Activated CD8-positive, alpha-beta T cell treated with anti-CD3 and anti-CD28 coated beads for 36 hours (primary cell): ENCODE data around the gene MB. TPM values are rescaled to one million over a fixed set of nuclear protein-coding genes. Genes with fewer than 3 reads are reported as not detected.
"Not testable (repeated sequence)": the region's sequence is repeated elsewhere in the genome, so short reads cannot be mapped to it uniquely, and the experiment has no call there.

Experiments used
- ATAC-seq: fragments of 200-7000 bp; cut with Tn5 transposase; one replicate; pipeline ENCODE4 v1.10.0; 2021; ENCODE audit warnings: mild to moderate bottlenecking, moderate library complexity
- CTCF ChIA-PET: fragments of 350-600 bp; sonication (Branson Sonifier 250); formaldehyde crosslinking; loops from one replicate; lab custom pipeline; 2021; ENCODE audit warnings: antibody characterized with exemption; lab: Charles Lee
- POLR2A ChIA-PET: fragments of 350-600 bp; sonication (Branson Sonifier 250); formaldehyde crosslinking; loops from one replicate; lab custom pipeline; 2021; ENCODE audit warnings: antibody characterized with exemption; lab: Charles Lee
- DNase-seq: peaks from one replicate; pipeline ENCODE4 v3.0.0-alpha.2; 2020
- H3K27ac Mint-ChIP-seq: one replicate; pipeline ENCODE4 v1.8.0; 2021; ENCODE audit warnings: mild to moderate bottlenecking, mixed read lengths
- H3K27me3 Mint-ChIP-seq: one replicate; pipeline ENCODE4 v1.8.0; 2021; ENCODE audit warnings: mixed read lengths
- H3K36me3 Mint-ChIP-seq: one replicate; pipeline ENCODE4 v1.8.0; 2021; ENCODE audit warnings: low read depth, mixed read lengths
- H3K4me1 Mint-ChIP-seq: one replicate; pipeline ENCODE4 v1.8.0; 2021; ENCODE audit warnings: low read depth, mixed read lengths
- H3K4me3 Mint-ChIP-seq: one replicate; pipeline ENCODE4 v1.8.0; 2021; ENCODE audit warnings: mild to moderate bottlenecking, moderate library complexity, mixed read lengths
- H3K9me3 Mint-ChIP-seq: one replicate; pipeline ENCODE4 v1.8.0; 2021; ENCODE audit warnings: mixed read lengths
- intact Hi-C: fragments of 100-400 bp; cut with micrococcal nuclease; formaldehyde crosslinking; loops from one replicate; pipeline ENCODE4 v1.10.0; 2022
- total RNA-seq, 2 experiments: library from RNA; stranded (reverse); gene quantifications; one replicate each; pipeline ENCODE4 v1.2.3, GENCODE V29; 2021
- TF ChIP-seq, protein P1 (sequence below): fragments of 200-600 bp; IDR thresholded peaks from one replicate; pipeline ENCODE4 v1.8.0; 2022; ENCODE audit warnings: antibody characterized with exemption, mild to moderate bottlenecking

Gene MB
- total RNA-seq, 2 experiments from 2014 or later: not detected

DNA sequence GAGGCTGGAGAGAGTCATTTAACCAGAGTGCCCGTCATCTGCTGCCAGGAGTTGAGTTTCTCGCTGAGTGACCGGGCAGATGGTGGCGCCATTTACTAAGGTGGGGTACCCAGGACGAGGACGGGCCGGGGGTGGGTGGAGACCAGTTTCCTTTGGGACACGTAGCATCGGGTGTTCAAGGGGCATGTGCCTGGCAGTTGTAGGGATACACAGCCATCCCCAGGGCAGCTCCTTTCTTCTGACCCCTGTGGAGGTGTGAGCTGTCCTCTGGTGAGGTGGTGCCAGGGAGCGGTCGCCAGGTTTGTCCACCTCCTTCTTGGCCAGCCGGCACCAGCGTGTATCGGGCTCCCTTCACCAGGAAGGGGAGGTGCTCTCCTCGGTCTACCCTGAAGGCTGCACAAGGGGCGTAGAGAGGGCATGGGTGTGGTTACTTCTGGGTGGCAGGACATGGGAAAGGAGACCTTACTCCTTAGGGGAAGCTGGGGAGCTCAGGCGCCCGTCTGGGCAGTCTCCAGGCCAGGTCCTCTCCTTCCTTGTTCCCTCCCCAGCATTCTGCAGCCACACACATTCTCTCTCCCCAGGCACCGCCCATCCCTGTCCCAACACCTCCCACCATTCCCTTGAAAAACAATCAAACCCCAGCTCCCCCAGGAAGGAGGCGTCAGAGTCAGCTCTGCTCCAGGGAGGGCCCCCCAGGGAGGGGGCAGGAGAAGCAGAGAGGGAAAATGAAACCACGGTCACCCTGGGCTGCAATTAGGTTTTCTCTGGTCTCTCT lies 10.3 kb upstream of the MB start:
- H3K9me3 Mint-ChIP-seq: peaks cover 5% of the 10 kb centered on the region
- H3K27me3 Mint-ChIP-seq: peaks cover 7% of the 10 kb centered on the region
- intact Hi-C loops: loop anchor here (5.0 to 10.0 kb wide), 3 partner anchors 273 to 497 kb away; no protein-coding TSS in a partner anchor
- peak overlapping the region; percentile 86 for H3K27ac Mint-ChIP-seq
- POLR2A ChIA-PET: interaction anchor here (1.0 to 1.7 kb wide), 4 partner anchors 16 to 438 kb away, joined by 3 to 8 read pairs (median 3); partner anchors contain the start of gene APOL6
- peaks cover 26% of the 10 kb centered on the region for H3K4me1 Mint-ChIP-seq
- H3K4me3 Mint-ChIP-seq: peak overlapping the region; percentile 78
- TF ChIP-seq, protein P1, sequence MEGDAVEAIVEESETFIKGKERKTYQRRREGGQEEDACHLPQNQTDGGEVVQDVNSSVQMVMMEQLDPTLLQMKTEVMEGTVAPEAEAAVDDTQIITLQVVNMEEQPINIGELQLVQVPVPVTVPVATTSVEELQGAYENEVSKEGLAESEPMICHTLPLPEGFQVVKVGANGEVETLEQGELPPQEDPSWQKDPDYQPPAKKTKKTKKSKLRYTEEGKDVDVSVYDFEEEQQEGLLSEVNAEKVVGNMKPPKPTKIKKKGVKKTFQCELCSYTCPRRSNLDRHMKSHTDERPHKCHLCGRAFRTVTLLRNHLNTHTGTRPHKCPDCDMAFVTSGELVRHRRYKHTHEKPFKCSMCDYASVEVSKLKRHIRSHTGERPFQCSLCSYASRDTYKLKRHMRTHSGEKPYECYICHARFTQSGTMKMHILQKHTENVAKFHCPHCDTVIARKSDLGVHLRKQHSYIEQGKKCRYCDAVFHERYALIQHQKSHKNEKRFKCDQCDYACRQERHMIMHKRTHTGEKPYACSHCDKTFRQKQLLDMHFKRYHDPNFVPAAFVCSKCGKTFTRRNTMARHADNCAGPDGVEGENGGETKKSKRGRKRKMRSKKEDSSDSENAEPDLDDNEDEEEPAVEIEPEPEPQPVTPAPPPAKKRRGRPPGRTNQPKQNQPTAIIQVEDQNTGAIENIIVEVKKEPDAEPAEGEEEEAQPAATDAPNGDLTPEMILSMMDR: peak; percentile 58
- CTCF ChIA-PET: interaction anchor here (0.6 to 2.1 kb wide), 25 partner anchors 11 to 506 kb away, joined by 3 to 10 read pairs (median 4); partner anchors contain the start of gene APOL6
- H3K36me3 Mint-ChIP-seq: no peaks in the 10 kb centered on the region
- ATAC-seq: peak; percentile 69
- peak; percentile 87 for DNase-seq

DNA sequence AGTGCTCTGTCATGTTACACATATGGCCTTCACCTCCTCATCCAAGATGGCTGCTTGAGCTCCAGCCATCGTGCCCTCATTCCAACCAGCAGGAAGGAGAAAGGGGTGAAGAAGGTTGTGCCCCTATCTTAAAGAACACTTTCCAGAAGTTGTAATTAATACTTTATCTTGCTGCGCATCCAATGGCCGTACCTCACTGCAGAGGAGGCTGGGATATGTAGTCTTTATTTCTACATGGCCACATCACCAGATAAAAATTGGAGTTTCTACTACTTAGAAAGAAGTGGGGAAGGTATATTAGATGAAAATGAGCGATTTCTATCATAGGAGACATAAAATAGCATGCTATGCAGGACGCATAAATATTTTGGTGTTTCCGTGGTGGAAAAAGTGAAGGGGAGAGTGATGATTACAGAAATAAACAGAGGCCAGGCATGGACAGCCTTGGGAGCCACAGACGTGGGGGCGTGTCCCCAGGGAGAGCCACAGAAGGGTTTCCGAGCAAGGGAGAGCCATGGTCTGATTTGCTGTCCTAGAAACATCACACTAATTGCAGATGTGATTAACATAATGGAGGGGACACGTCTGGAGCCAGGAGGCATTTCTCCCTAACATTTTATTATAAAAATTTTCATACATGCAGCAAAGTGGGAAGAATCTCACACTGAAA lies 8.8 kb upstream of the MB start:
- Mint-ChIP-seq H3K4me1 (peaks cover 26% of the 10 kb centered on the region), H3K9me3 (peaks cover 5% of the 10 kb centered on the region), H3K36me3 (no peaks in the 10 kb centered on the region), H3K27ac (no peak overlapping the region), H3K27me3 (peaks cover 7% of the 10 kb centered on the region), H3K4me3 (no peak overlapping the region)
- DNase-seq: no peak
- CTCF ChIA-PET: interaction anchor here (1.2 to 2.0 kb wide), 3 partner anchors 59 to 440 kb away, joined by 3 to 11 read pairs (median 3); no protein-coding TSS in a partner anchor
- no peak for ATAC-seq
- intact Hi-C loops: loop anchor here (5.0 to 10.0 kb wide), 3 partner anchors 271 to 499 kb away; no protein-coding TSS in a partner anchor
- POLR2A ChIA-PET: no interaction called here
- TF ChIP-seq, protein P1: no peak

DNA sequence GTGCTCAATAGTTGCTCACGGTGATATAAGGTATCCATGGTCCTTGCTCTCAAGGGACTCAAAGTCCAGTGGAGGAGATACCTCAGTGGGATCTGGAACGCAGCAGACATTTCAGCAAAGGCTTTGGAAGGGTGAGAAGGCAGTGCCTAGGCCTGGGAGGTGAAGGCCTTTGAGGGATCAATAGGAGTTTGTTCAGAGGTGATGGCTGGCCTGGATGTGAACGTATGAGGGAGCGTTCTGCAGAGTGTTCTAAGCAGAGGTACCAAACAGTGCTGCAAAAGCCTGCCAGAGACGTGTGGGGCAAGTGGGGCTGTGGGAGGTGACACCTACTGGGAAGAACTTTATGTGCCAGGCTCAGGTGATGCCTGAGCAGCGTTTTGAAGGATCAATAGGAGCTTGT lies 7.4 kb upstream of the MB start:
- intact Hi-C loops: loop anchor here (10.0 kb wide), 2 partner anchors 270 to 500 kb away; no protein-coding TSS in a partner anchor
- no peak for ATAC-seq
- CTCF ChIA-PET: interaction anchor here (1.1 to 1.3 kb wide), 2 partner anchors 71 to 273 kb away, joined by 3 to 4 read pairs; no protein-coding TSS in a partner anchor

DNA sequence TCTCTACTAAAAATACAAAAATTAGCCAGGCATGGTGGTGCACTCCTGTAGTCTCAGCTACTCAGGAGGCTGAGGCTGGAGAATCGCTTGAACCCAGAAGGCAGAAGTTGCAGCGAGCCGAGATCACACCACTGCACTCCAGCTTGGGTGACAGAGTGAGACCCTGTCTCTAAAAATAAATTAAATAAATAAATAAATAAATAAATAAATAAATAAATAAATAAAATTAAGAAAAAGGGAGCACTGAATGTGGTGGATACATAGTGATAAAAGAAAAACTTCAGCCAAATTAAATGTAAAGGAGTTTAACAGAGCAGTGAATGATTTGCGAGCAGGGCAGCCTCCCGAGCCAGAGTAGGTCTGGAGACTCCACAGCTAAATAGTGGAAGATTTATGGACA lies 6.8 kb upstream of the MB start:
- H3K9me3 Mint-ChIP-seq, H3K4me3 Mint-ChIP-seq, ATAC-seq, POLR2A ChIA-PET, H3K27me3 Mint-ChIP-seq, H3K27ac Mint-ChIP-seq, DNase-seq, H3K36me3 Mint-ChIP-seq: not testable (repeated sequence)
- peaks cover 14% of the 10 kb centered on the region for H3K4me1 Mint-ChIP-seq
- intact Hi-C loops: loop anchor here (10.0 kb wide), 2 partner anchors 269 to 501 kb away; no protein-coding TSS in a partner anchor
- CTCF ChIA-PET: interaction anchor here (0.7 to 1.3 kb wide), 3 partner anchors 11 to 273 kb away, joined by 3 to 4 read pairs (median 4); no protein-coding TSS in a partner anchor

More for the DNA sequence above, 7.4 kb upstream of the MB start:
- H3K9me3 Mint-ChIP-seq: peaks cover 5% of the 10 kb centered on the region
- H3K4me1 Mint-ChIP-seq: peaks cover 17% of the 10 kb centered on the region
- H3K27ac Mint-ChIP-seq: no peak overlapping the region
- peaks cover 7% of the 10 kb centered on the region for H3K27me3 Mint-ChIP-seq
- no peaks in the 10 kb centered on the region for H3K36me3 Mint-ChIP-seq
- no peak overlapping the region for H3K4me3 Mint-ChIP-seq
- POLR2A ChIA-PET: no interaction called here
- TF ChIP-seq, protein P1: no peak
- no peak for DNase-seq

DNA sequence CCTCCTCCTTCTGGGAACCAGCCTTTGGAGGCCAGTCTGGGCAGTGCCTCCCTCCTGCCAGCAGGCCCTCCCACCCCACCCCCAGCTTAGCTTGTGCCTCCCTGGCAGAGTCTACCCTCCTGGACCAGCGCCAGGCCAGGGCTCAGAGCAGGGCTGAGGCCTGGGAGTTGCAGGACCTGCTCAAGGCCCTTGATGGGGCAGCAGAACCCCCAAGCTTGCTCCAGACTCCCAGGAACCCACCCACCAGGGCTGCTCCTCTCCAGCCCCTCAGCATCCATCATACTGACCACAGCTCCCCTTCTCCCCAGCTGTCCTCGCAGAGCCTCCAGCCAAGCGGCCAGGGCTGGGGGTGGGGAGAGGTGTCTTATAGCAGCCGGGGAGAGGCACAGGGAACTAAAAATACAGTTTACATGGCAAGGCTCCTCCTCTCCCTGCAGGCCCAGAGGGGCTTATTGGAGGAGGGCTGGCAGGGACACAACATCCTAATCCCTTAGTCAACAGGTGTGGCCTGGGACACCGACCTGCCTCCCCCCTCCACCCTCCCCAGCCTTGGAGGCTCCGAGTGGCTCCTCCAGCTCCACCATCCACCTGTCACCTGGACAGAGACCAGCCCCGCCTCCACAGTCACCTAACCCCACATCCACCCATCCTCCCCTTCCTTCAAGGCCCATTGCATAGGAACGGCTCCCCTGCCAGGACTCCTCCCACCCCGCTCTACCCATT lies 5.2 kb upstream of the MB start:
- peaks cover 4% of the 10 kb centered on the region for H3K4me1 Mint-ChIP-seq
- ATAC-seq (no peak), DNase-seq (no peak)
- no peak overlapping the region for H3K4me3 Mint-ChIP-seq
- H3K9me3 Mint-ChIP-seq: no peaks in the 10 kb centered on the region
- CTCF ChIA-PET: interaction anchor here (1.8 to 2.3 kb wide), 2 partner anchors 10 to 272 kb away, joined by 3 to 11 read pairs; no protein-coding TSS in a partner anchor
- intact Hi-C loops: loop anchor here (10.0 kb wide), 2 partner anchors 268 to 502 kb away; no protein-coding TSS in a partner anchor
- TF ChIP-seq, protein P1: no peak
- peaks cover 7% of the 10 kb centered on the region for H3K27me3 Mint-ChIP-seq
- no peak overlapping the region for H3K27ac Mint-ChIP-seq
- POLR2A ChIA-PET: no interaction called here
- H3K36me3 Mint-ChIP-seq: no peaks in the 10 kb centered on the region
